Fibroblast of pulmonary artery (primary cell): ENCODE data around the gene PLCH2.

Experiments used
- DNase-seq: peaks from one replicate; pipeline ENCODE4 v3.0.0-alpha.2; 2010; ENCODE audit warnings: low read depth
- H3K4me3 ChIP-seq: replicated peaks from 2 replicates; pipeline ENCODE4 v1.5.1; 2011; ENCODE audit warnings: low read depth, mild to moderate bottlenecking, control low read depth, low read length, moderate library complexity
- TF ChIP-seq, protein P1 (sequence below): IDR thresholded peaks from 2 replicates; pipeline ENCODE4 v1.5.1; 2011; ENCODE audit warnings: mild to moderate bottlenecking, control low read depth, low read length, inconsistent platforms; ENCODE audit errors: missing control alignments

PLCH2 gene

DNA sequence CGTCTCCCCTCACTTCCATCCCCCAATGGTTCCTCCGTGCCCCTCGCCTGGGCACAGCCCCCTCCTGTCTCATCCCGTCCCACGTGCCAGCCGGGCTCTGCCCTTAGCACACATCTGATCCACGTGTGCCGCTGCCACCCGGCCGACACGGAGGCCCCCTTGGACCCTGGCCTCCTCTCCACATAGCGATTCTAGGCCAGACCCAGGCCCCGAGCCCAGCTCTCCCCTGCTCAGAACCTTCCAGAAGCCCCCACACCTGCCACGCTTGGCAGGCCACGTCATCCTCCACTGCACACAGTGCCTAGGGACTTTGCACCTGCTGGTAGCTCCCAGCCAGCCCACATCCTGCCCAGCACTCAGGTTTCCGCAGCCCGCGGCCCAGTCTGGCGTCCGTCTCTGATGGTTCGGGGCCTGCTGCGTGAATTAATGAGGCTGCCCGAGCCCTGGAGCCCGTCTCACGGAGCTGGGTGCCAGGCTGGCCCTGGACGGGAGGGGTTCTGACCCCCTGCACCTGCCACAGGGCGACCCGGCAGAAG, 20.1 kb downstream of the PLCH2 start:
- H3K4me3 ChIP-seq = no peak overlapping the region
- DNase-seq = no peak
- TF ChIP-seq, protein P1, sequence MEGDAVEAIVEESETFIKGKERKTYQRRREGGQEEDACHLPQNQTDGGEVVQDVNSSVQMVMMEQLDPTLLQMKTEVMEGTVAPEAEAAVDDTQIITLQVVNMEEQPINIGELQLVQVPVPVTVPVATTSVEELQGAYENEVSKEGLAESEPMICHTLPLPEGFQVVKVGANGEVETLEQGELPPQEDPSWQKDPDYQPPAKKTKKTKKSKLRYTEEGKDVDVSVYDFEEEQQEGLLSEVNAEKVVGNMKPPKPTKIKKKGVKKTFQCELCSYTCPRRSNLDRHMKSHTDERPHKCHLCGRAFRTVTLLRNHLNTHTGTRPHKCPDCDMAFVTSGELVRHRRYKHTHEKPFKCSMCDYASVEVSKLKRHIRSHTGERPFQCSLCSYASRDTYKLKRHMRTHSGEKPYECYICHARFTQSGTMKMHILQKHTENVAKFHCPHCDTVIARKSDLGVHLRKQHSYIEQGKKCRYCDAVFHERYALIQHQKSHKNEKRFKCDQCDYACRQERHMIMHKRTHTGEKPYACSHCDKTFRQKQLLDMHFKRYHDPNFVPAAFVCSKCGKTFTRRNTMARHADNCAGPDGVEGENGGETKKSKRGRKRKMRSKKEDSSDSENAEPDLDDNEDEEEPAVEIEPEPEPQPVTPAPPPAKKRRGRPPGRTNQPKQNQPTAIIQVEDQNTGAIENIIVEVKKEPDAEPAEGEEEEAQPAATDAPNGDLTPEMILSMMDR = no peak

DNA sequence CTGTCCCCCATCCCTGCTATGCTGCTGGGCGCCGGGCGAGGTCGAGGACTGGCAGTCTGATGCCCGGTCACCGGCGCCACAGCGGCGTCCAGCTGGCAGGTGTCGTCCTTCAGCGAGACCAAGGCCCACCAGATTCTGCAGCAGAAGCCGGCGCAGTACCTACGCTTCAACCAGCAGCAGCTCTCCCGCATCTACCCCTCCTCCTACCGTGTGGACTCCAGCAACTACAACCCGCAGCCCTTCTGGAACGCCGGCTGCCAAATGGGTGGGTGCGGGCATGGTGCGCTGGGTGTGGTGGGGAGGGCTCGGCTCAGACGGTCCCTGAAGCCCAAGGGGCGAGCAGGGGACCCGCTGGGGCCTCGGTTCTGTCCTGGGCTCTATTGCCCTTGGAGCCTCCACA, 20.7 kb downstream of the PLCH2 start:
- no peak overlapping the region for H3K4me3 ChIP-seq
- DNase-seq = no peak
- TF ChIP-seq, protein P1 = no peak

DNA sequence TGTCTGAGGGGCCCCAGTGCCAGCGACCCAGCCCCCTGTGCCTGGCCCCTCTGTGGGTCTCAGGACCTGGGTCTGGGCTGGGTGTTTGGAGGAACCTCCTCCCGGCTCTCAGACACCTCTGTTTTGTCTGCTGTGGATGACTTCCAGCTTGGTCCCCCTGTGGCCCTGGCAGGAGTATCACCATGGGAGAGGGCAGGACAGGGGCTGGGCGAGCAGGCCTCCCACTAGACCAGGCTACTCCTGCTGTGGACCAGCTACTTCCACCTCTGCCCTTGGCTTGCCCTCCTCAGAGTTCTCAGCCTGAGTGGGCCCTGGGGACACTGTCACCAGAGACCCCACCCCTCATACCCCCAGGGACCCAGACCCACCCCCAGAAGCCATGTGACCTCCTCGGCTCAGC, 21.8 kb downstream of the PLCH2 start:
- no peak overlapping the region for H3K4me3 ChIP-seq
- no peak for DNase-seq
- TF ChIP-seq, protein P1 = no peak

- no peak overlapping the region for H3K4me3 ChIP-seq
- TF ChIP-seq, protein P1 = no peak
Measured at GRCh38 chr1:2498648-2499047, 22.6 kb downstream of the PLCH2 start.

DNA sequence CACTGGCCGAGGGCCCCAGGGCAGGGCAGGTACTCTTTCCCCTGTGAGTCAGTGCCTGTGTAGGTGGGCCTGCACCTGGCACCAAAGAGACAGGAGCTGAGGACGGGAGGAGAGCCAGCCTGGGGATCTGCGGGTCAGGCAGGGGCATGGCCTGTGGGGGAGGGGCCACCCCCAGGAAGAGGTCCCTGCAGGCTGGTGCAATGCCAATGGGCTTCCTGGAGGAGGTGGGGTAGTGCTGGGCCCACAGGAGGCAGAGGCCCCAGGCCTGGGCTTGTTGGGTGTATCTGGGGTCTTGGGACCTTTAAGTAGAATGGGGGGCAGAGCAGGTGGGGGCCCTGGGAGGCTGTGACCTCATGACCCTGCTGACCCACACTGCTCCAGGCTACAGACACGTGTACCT, 23.2 kb downstream of the PLCH2 start:
- H3K4me3 ChIP-seq = no peak overlapping the region
- no peak for DNase-seq
- TF ChIP-seq, protein P1 = no peak

More at GRCh38 chr1:2498648-2499047, 22.6 kb downstream of the PLCH2 start:
- DNase-seq = no peak

GRCh38 chr1:2499986-2500596, 24.0 kb downstream of the PLCH2 start:
- H3K4me3 ChIP-seq = no peak overlapping the region
- TF ChIP-seq, protein P1 = no peak
- DNase-seq = no peak
